ENCODE measurements around the gene GATC.
"Not testable (repeated sequence)": the region's sequence is repeated elsewhere in the genome, so short reads cannot be mapped to it uniquely, and the experiment has no call there.

Gene GATC

DNA sequence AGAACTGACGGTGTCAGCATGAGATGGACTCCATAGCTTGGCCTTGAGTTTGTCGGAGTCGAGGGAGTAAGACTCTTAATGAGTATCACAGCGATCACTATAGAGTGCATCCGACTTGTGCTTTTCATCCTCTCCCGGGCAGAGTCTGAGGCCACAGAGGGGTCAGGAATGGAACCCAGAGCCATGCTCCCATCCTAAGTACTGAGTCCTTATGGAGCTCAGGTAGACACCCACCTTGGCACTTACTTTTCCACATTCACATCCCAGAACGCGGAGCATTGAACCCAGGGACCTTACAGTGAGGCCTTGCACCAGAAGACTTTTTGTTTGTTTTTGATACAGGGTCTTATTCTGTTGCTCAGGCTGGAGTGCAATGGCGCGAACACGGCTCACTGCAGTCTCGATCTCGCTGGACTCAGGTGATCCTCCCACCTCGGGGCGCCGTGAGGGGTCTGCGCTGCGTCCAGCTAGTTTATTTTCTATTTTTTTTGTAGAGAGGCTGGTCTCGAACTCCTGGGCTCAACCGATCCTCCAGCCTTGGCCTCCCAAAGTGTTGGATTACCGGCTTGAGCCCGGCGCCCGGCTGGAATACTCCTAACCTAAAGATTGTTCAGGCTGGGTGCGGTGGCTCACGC, 24.0 kb downstream of the GATC start:
- DNase-seq, result no peak

DNA sequence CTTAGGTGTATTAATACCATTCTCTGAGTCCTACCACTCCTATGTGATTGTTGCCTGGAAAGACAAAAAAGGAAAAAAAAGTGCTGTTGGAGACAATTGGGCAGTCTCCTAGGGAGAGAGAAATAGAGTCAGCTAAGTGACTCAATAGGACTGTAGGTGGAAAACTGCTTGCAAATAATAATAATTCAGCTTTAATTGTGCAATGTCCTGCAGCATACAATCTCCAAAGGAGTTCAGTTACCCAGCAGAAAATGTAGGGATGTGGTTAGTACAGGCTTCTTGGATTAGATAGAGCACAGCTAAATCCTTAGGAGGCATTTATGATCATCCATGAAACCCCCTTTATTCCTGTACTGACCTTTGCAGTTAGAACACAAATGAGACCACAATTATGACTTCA, 26.3 kb downstream of the GATC start:
- peak in 1 of 2 experiments; percentile 20 for DNase-seq

DNA sequence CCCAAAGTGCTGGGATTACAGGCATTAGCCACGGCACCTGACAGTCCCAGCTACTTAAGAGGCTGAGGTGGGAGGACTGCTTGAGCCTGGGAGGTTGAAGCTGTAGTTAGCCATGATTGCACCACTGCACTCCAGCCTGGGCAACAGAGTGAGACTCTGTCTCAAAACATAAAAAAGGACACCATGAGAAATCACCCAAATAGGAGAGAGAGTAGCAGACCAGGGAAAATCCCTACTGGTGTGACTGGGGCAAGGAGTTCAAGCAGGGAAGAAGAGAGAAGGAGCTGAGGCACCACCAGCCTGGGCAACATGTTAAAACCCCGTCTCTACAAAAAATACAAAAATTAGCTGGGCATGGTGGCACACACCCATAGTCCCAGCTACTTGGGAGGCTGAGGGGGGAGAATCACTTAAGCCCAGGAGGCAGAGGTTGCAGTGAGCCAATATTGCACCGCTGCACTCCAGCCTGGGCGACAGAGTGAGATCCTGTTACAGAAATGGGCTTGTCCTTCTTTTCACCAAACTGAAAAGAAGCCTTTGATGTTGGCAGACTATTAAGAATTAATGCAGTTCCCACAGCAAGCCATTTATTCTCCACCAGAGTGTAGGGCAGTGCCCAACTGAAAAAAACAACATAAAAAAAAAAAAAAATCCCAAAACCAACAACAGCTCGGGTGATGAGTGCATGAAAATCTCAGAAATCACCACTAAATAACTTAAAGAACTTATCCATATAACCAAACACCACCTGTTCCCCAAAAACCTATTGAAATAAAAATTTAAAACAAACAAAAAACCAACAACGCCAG, 27.8 kb downstream of the GATC start:
- no peak for DNase-seq

DNA sequence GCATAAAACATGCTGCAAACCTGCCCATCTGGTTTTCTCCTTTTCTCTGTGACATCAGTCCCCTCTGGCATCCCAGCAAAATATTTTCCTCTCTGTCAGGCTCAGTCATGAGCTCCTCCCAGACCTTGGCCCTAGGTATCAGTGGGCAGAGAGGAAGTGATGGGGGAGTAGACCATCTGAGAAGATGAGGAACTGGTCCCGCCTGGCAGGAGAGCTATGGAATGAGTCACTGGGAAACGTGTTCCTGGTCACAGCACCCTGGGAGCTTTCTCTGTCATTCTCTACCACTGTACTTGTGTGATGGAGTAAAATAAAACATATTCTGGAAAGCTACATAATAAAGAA, 28.3 kb downstream of the GATC start:
- peak; percentile 62 to 68 for DNase-seq

DNA sequence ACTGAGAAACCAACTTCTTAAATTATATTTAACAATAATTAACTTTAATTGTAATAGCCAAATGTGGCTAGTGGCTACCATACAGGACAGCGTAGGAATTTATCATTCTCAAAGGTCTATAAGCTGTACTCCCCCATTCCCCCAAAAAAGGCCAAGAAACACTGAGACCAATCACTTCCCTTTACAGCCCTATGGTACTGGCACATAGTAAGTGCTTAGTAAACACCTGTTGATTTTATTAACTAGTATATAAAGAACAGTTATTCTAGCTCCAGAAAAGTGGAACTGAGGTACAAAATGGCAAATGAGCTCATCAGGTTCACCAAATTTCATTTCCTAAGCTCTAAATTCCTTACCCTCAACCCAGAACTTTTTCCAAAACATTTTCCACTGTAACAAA, 29.4 kb downstream of the GATC start:
- DNase-seq, result no peak

DNA sequence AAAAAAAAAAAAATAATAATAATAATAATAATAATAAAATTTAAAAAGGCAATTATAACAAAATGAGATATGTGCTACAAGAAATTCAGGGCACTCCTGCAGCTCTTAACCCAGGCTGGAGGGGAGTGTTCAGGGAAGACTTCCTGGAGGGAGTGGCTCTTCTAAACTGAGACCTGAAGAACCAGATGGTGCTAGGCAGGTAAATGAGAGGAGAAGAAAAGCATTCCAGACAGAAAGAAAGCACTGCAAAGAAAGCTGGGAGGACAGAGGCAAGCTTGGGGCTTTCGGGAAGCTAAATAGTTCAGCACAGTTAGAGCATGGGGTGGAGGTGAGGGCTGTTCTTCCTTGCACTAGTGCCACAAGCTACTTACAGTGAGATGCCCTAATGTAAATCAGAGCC, 33.2 kb downstream of the GATC start:
- no peak for DNase-seq

DNA sequence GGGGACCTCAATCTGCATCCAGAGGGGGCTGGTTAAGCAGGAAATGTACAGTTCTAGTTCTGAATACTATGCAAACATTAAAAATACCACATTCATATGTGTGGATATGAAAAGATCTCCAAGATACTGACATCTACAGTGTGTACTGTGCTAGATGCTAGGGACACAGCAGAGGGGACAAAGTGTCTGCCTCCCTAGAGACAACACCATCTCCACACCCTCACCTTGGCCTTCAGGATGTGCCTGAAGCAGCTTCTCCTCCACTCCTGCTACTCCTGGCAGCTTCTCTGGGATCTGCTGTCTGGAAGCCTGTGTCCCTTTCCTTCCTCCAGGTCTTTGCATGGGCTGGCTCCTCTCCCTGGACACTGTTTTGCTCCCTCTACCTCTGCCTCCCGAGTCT, 34.0 kb downstream of the GATC start:
- DNase-seq, result no peak

DNA sequence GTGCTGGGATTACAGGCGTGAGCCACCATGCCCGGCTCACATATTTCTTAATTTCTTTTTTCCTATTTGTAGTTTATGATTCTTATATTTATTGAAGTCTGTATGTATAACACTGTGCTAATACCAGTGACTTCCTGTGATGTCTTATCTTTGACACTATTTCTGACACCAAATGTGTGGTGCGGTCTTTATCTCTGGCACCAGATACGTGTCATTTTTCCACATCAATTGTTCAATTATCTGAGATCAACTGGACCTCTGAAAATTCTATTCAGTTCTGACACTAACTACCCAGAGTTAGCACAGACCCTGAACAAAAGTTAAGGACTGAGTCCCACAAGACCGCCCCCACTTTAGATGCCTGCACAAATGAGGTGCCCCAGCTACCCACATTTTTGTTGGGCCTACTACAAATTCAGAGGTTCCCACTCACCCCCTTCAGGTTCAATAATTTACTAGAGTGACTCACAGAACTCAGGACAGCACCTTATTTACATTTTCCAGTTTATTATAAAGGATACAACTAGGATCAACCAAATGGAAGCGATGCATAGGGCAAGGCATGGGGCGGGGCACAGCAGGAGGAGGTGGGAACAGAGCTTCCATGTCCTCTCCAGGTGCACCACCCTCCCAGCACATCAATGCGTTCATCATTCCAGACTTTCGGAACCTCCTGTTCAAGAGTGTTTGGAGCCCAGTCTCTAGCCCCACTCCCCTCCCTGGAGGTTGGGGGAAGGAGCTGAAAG, 35.0 kb downstream of the GATC start:
- no peak for DNase-seq

DNA sequence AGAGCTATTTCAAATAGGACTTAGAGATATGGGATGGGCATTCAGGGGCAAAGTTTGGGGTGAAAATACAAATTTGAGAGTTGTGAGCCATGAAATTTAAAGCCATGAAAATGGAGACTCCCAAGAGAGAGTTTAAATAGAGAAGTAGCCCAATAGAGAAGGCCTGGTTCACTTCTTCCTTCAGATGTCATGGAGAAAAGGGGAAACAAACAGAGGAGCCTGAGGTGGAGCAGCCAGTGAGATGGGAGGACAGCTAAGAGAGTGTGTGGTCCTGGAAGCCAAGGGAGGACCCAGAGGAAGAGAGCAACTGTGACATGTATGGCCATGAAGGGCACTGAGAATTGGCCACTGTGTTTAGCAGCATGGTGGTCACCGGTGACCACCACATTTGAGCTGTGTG, 37.4 kb downstream of the GATC start:
- peak; percentile 42 to 51 for DNase-seq

DNA sequence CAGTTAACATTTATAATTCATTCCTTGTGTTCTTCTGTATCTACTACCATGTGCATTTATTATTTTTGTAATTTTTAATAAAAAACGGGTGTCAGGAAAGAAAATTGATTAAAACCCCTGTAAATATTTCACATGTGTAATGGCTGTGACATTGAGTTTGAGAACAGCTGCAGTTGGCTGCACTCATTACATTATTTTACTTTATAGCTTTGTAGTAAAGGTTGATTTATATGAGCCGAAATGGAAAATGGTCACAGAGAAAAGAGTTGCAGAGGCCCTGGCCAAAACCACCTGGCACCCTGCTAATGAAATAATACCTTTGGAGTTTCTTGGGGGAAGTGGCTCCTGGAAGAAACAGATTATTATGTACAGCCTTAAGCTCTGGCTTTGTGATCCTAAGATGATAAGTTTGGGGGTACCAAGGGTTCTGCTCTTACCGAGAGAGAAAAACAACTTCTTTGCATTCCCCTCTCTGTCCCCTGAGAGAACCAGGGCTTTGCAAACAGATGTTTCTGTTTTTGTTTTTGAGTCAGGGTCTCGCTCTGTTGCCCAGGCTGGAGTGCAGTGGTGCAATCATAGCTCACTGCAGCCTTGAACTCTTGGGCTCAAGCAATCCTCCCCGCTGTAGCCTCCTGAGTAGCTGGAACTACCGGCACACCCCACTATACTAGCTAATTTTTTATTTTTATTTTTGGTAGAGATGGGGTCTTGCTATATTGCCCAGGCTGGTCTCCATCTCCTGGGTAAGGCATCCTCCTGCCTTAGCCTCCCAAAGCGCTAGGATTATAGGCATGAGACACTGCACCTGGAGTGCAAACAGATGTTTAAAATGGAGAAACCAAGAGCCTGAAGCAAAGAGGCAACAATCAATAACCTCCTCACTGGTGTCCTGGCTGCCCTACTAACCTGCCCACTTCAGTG, 40.0 kb downstream of the GATC start:
- no peak for DNase-seq

DNA sequence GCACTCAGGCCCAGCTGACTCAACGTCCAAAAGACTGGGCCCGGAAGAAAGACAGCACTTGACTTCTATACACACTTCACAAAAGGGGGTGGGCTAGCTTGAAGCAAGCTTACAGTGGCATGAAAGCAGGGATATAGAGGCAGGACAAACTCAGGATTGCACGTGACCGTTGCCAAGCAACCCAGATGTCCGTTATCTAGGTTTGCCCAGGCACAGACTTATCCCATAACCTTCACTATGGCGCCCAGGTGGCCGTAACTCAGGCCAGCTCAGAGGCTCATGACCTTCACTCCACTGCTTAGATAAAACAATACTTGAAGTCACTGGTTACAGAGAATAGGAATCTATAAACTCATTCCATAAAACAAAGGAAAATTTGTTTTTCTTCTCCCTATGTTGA, 41.3 kb downstream of the GATC start:
- DNase-seq, result not testable (repeated sequence)

DNA sequence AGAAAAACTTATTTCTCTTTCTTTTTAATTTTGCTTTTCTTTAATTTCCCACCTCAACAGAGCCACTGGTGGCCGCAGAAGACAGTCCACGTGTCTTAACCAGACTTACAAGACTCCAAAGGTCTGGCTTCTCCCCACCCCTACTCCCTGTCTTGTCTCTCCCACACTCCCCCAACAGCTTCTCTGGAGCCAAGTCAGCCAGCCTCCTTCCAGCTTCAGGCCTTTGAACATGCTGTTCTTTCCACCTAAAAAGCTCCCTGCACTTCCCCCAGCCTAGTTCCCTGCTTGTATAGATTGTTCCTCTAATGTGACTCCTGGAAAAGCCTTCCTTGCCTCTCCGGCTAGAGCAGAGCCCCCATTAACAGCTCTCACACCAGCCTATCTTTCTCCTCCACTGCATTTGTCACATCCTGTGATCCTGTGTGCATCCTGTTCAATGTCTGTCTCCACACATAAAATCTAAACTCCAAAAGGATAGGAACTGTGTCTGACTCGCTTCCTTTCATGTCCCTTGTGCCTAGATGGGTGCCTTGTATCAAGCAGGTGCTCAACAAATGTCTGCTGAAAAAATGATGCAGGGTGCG, 41.9 kb downstream of the GATC start:
- no peak for DNase-seq

DNA sequence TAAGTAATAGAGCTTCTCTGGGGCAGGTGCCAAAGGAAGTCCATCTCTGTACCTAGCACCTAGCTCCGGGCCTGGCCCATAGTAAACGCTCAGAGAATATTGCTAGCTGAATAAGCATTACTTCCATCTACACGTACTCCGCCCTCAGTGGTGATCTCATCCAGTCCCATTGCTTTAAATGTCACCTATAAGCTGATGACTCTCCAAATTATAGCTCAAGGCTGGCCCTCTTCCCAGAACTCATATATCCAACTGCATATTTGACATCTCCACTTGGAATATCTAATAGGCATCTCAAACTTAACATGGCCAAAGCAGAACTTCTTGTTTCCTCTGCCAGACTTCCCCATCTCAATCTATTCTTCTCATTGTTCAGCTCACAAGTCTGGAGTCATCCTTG, 42.8 kb downstream of the GATC start:
- DNase-seq, result peak in 1 of 2 experiments; percentile 2

DNA sequence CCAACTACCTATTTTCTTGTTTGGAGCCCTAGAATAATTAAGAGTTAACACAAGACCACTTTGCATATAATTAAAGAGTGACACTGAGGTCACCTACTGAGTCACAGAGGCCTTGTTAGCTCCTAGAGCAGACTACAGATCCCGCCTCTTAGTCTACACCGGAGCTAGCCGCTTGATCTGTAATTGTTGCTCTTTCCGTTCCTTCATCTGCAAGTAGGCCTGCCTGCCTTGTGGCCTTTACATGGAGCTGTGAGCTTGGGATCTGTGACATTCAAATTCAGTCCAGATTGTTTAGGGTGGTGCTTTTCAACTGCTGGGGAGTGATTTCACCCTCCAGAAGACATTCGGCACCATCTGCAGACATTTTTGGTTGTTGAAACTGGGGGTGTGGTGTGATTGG, 44.1 kb downstream of the GATC start:
- DNase-seq, result no peak

DNA sequence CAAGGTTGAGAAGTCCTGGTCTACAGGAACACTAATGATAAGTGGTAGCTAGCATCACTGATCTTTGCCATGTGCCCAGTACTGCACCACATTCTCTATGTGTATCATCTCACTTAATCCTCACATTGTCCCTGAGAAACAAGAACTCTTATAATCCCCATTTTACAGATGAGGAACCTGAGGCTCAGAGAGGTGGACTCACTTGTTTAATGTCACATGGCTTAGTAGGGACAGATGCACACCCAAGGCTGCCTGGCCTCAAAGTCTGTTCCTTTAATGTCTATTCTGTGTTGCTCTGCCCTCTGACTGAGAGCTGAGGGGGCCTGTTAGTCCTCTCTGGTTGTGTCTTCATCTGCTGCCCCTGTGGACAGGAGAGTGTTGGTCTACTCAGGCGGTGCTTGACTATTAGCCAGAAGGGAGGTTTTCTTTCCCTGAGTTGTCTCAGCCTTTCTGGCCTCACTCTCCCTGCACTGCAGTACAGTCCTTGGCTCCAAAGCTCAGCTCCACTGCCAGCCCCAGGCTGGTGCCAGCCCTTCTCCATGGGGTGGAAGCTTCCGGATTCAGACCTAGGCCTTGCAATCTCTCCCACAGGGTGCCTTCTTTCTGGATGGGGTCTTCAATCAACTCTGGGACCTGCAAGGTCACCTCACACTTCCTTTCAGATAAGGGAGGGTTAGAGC, 44.7 kb downstream of the GATC start:
- no peak for DNase-seq

DNA sequence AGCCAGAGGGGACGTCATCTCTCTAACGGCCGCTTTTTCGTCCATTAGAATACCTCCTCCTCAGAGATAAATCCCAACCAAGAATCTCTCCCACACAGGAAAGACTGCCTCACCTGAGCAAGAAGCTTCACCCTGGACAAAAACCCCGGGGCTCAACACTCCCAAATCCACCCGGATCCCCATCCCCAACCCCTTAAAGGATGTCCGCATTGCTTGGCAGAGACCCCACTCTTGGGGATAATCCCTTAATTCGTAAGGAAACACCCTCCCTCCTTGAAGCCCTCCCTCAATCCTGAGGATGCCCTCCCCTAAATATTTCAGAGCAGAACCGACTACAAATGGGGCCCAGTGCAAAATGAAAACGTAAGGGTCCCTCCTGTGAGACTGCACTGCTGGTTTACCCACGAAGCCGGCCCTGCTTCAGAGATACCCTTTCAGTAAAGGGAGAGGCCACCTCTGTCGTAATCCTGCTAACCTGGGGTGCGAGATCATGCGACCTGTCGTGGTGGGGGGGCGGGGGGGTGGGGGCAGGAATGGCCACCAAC, 49.0 kb downstream of the GATC start:
- no peak for DNase-seq

DNA sequence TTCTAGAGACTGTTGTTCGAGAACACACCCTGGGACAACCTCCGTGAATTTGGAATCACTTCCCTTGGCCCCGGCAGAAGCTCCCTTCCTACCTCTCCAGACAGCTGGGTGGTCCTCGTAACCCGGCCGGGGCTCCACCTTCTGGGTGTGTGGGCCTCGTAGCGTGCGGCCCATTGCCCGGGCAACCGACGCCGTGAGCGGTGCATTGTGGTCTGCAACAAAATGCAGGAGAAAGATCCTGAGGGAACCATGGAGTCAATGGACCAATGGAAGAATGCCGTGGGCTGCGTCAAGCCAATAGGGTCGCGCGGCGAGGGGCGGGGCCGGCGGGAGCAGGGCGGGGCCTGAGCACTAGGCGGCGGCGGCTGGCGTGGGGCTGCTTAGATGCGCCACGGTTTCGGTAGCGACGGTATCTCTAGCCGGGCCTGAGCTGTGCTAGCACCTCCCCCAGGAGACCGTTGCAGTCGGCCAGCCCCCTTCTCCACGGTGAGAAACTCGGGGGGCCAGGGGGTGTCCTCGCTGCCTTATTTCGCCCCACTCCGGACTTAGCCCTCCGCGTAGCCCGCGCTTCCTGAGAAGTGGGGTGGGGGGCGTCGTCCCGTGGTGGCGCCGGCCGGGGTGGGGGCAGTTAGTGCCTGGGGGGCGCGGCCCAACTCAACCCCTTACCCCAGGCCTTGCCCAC, 49.6 kb downstream of the GATC start, which contains the start of gene DYNLL1:
TSS of gene DYNLL1 (plus strand) at position 383 of the 682 bp plus-strand sequence. CDS start 309 bp downstream, outside the sequence.
- DNase-seq, result peak; percentile 86 to 91

DNA sequence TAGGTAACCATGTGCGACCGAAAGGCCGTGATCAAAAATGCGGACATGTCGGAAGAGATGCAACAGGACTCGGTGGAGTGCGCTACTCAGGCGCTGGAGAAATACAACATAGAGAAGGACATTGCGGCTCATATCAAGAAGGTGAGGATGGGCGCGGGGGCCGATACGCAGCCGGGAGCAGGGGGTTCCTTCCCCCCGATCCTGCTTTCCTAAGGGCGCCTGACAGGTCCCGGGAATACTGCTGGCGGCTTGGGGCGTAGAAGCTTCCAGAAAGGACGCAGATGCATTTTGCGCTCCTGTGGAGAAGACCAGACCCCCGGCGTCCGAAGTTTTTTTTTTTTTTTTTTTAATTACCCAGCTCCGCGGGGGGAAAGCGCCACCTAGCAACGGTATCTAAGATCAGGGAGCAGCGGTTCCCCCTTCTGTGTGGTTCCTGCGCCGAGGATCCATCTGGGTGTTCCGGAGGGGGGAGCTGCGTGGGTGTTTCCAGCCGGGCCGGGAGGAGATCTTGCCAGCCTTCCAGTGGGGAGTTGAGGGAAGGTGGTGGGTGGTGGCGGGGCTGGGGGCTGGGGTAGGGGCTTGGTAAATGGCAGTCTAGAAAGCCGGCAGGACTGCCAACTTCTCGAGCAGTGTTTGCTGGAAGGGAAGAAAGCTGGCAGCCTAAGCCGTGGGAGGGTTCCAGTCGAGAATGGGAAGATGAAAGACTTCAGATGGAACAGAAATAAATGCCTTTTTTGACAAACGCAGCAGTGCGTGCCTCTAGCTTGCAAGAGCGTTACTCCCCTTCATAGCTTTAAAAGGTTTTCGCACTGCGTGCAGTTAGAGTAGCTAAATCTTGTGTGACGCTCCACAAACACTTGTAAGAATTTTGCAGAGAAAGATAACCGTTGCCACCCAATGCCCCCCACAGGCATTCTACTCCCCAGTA, 50.4 kb downstream of the GATC start:
- peak; percentile 17 to 37 for DNase-seq

DNA sequence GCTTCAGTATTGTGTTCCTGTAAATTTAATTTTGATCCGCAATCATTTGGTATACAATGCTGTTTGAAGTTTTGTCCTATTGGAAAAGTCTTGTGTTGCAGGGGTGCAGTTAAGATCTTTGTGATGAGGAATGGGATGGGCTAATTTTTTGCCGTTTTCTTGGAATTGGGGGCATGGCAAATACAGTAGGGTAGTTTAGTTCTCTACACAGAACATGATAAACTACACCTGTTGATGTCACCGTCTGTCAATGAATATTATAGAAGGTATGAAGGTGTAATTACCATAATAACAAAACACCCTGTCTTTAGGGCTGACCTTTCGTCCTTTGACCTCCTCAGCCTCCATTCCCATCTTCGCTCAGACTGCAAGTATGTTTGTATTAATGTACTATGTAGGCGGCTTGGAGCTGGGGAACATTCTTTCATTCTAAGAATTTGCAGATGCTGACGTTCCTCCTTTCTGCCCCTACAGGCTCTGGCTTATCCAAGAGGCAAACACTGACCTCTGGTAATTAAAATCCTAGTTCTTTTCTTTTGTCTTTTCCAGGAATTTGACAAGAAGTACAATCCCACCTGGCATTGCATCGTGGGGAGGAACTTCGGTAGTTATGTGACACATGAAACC, 51.4 kb downstream of the GATC start:
- no peak for DNase-seq

Data from AML-193 (cell line).